ENCODE data around the gene PPP2CA. TPM values are rescaled to one million over a fixed set of nuclear protein-coding genes. Genes with fewer than 3 reads are reported as not detected.

Gene PPP2CA
- total and polyA plus RNA-seq, 2 of the 8 experiments (the other 6 are each of a cell fraction or from before 2014, with no cell fraction given), result 75.0 to 205 TPM

DNA sequence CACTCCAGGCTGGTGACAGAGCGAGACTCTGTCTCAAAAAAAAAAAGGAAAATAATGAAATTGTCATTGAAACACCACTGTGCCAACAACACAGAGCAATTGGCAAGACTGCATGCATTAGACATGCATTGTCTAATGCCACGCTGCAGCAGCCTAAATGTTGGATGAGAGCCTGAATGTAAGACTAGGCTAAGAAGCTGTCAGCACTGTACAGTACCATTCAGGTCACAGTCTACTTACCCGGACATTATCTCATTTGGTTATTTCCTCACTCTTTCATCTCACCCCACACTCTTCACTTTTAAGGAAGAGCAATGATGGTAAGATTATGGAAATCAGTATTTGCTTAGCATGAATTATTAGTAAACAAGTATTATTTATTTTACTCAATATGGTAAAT, 31.3 kb upstream of the PPP2CA start:
- Histone ChIP-seq H3K4me2 (ENCODE audit: insufficient read depth in 1 of 2, low read depth in 2 of 2, low read length in 2 of 2) (no peak overlapping the region), H2AK5ac (ENCODE audit: low read depth, low read length) (no peak overlapping the region), H3K27me3 (replicated peaks in 1 of 4; ENCODE audit: control insufficient read depth in 3 of 4, extremely low read depth in 1 of 4, insufficient read depth in 3 of 4, low read length in 3 of 4) (peaks cover 0 to 2% (median 0%) of the 10 kb centered on the region in 4 experiments; a peak in 2 of 7 replicates), H3K79me2 (ENCODE audit: control insufficient read depth in 1 of 2, insufficient read depth in 2 of 2, low read length in 2 of 2) (no peaks in the 10 kb centered on the region), H2BK120ac (replicated peaks; ENCODE audit: low read depth, low read length) (no peak overlapping the region), H3K9ac (replicated peaks in 1 of 4; ENCODE audit: extremely low read depth in 1 of 4, low read depth in 3 of 4, low read length in 3 of 4) (no peak overlapping the region), H3K4me3 (ENCODE audit: extremely low read depth in 1 of 4, insufficient read depth in 2 of 4, low read depth in 3 of 4, low read length in 4 of 4) (no peak overlapping the region), H2BK5ac (ENCODE audit: low read depth, low read length) (no peak overlapping the region), H4K5ac (ENCODE audit: insufficient read length, low read depth, low read length) (no peak overlapping the region), H3K23ac (ENCODE audit: insufficient read length) (no peak overlapping the region), H3K18ac (ENCODE audit: extremely low read depth, low read length) (no peak overlapping the region), H4K8ac (ENCODE audit: extremely low read depth, insufficient read depth, low read length) (no peak overlapping the region), H3K27ac (ENCODE audit: low read depth, low read length) (no peak overlapping the region), H2AFZ (ENCODE audit: low read length) (no peak overlapping the region), H3K9me3 (ENCODE audit: insufficient read depth in 2 of 2, low read depth in 1 of 2, low read length in 1 of 2) (peaks cover 0 to 7% of the 10 kb centered on the region in 2 experiments; a peak in 2 of 4 replicates), H3K4me1 (replicated peaks in 1 of 4; ENCODE audit: control insufficient read depth in 3 of 4, insufficient read depth in 4 of 4, low read length in 3 of 4) (no peaks in the 10 kb centered on the region), H3K23me2 (ENCODE audit: low read depth, low read length) (no peaks in the 10 kb centered on the region), H2BK20ac (ENCODE audit: low read length) (no peak overlapping the region), H3K79me1 (ENCODE audit: low read depth, low read length) (no peaks in the 10 kb centered on the region), H4K20me1 (replicated peaks in 1 of 2; ENCODE audit: control insufficient read depth in 1 of 2, insufficient read depth in 2 of 2, low read length in 2 of 2) (no peaks in the 10 kb centered on the region), H2BK15ac (ENCODE audit: low read length) (no peak overlapping the region), H2BK12ac (ENCODE audit: low read depth, low read length) (no peak overlapping the region), H3K4ac (replicated peaks; ENCODE audit: insufficient read length, low read depth, low read length) (no peak overlapping the region), H3K56ac (replicated peaks; ENCODE audit: insufficient read length, low read depth, low read length) (no peak overlapping the region), H3K14ac (ENCODE audit: insufficient read length) (no peak overlapping the region), H4K91ac (replicated peaks; ENCODE audit: insufficient read length, low read length) (no peak overlapping the region), H3K36me3 (ENCODE audit: control insufficient read depth in 2 of 4, insufficient read depth in 4 of 4, low read length in 3 of 4) (no peaks in the 10 kb centered on the region)
- FAIRE-seq, result no peak
- WGBS, 2 experiments (ENCODE audit: extremely low coverage in 1 of 2, insufficient coverage in 1 of 2, insufficient read length in 1 of 2, insufficient replicate concordance in 2 of 2, low coverage in 1 of 2, low lambda C conversion rate in 2 of 2, missing lambda C conversion rate in 1 of 2), result 92% methylated on average over 3 of the region's 3 CpGs; no CpG with 5 or more reads in 1 of the 2 experiments
- DNase-seq (ENCODE audit: low read depth in 1 of 2, low spot score in 2 of 2), result no peak
- ChIA-PET POLR2A (ENCODE audit: partially characterized antibody) (interaction anchor here (4.0 kb wide), 1 partner anchor 32 kb away, joined by 13 read pairs; the partner anchor contains the start of gene PPP2CA), CTCF (ENCODE audit: partially characterized antibody) (interaction anchor here (1.3 to 1.4 kb wide), 2 partner anchors 9 to 74 kb away, joined by 3 to 4 read pairs; no protein-coding TSS in a partner anchor)
- no peak for TF ChIP-seq E2F6 (IDR thresholded peaks at IDR 0.05)
- TF ChIP-seq CEBPB (IDR thresholded peaks at IDR 0.05; ENCODE audit: low read depth, low read length), result no peak
- TF ChIP-seq SIX5 (IDR thresholded peaks at IDR 0.05; ENCODE audit: low read depth, low read length), result no peak
- TF ChIP-seq BCL11A (IDR thresholded peaks at IDR 0.05; ENCODE audit: low read depth in 2 of 2, low read length in 2 of 2), result no peak
- no peak for TF ChIP-seq ATF2 (IDR thresholded peaks at IDR 0.05; ENCODE audit: low read length)
- no peak for TF ChIP-seq RFX5 (IDR thresholded peaks at IDR 0.05; ENCODE audit: borderline replicate concordance, low read depth, low read length)
- TF ChIP-seq POLR2AphosphoS5 (IDR thresholded peaks at IDR 0.05; ENCODE audit: low read depth, low read length), result no peak
- TF ChIP-seq POU5F1 (IDR thresholded peaks at IDR 0.05; ENCODE audit: low read depth, low read length), result no peak
- TF ChIP-seq ATF3 (IDR thresholded peaks at IDR 0.05; ENCODE audit: insufficient read depth, low read depth, low read length), result no peak
- TF ChIP-seq CHD1 (IDR thresholded peaks at IDR 0.05; ENCODE audit: low read depth, low read length), result no peak
- no peak for TF ChIP-seq MAX (IDR thresholded peaks at IDR 0.05)
